ENCODE measurements around the gene DEFB121. TPM values are rescaled to one million over a fixed set of nuclear protein-coding genes. Genes with fewer than 3 reads are reported as not detected.

The DEFB121 gene
- polyA plus RNA-seq, 2 of the 4 experiments (the other 2 are of a cell fraction): not detected

GRCh38 chr20:31449511-31450414, 43.7 kb upstream of the DEFB121 start:
- WGBS (ENCODE audit: missing lambda C conversion rate): 38% methylated on average over 8 of the region's 8 CpGs
- H3K9me3 ChIP-seq: no peaks in the 10 kb centered on the region
- DNase-seq (ENCODE audit: low read depth in 1 of 2, low spot score in 1 of 2) (no peak), ATAC-seq (no peak), FAIRE-seq (no peak)
- no peak overlapping the region for H3K4me2 ChIP-seq
- no peak overlapping the region for H3K4me3 ChIP-seq
- ChIA-PET POLR2A (no interaction called here), CTCF (interaction anchor here (0.6 to 1.2 kb wide), 6 partner anchors 11 to 54 kb away, joined by 3 to 5 read pairs (median 4); no protein-coding TSS in a partner anchor)
- H3K27ac ChIP-seq: no peak overlapping the region
- H3K4me1 ChIP-seq: no peaks in the 10 kb centered on the region
- TF ChIP-seq RAD21 (conservative IDR thresholded peaks at IDR 0.05 in 1 of 2, IDR thresholded peaks at IDR 0.05 in 1 of 2): no peak
- no peak for TF ChIP-seq BHLHE40 (IDR thresholded peaks at IDR 0.05; ENCODE audit: low read depth, low read length)

- WGBS (ENCODE audit: missing lambda C conversion rate): 61% methylated on average over 12 of the region's 12 CpGs
- TF ChIP-seq PHF8 (IDR thresholded peaks at IDR 0.05; ENCODE audit: borderline replicate concordance, low read depth) (no peak), HES2 (IDR thresholded peaks at IDR 0.05) (no peak), CBX2 (IDR thresholded peaks at IDR 0.05; ENCODE audit: borderline replicate concordance, low read depth) (no peak), JUNB (IDR thresholded peaks at IDR 0.05) (no peak), NPAS2 (CRISPR knock-in tag; IDR thresholded peaks at IDR 0.05; ENCODE audit: borderline replicate concordance) (no peak), CBX8 (IDR thresholded peaks at IDR 0.05) (no peak), CHD4 (IDR thresholded peaks at IDR 0.05; ENCODE audit: borderline replicate concordance) (no peak), CEBPB (IDR thresholded peaks at IDR 0.05) (no peak), HDAC2 (IDR thresholded peaks at IDR 0.05) (no peak), CTCF (IDR thresholded peaks at IDR 0.05) (no peak), ZNF302 (CRISPR knock-in tag; IDR thresholded peaks at IDR 0.05) (no peak), PBX3 (IDR thresholded peaks at IDR 0.05) (no peak)
- no peaks in the 10 kb centered on the region for H3K4me1 ChIP-seq
- no peak overlapping the region for H3K4me3 ChIP-seq
- ChIA-PET CTCF (no interaction called here), POLR2A (no interaction called here)
- ATAC-seq (no peak), FAIRE-seq (no peak), DNase-seq (ENCODE audit: low read depth in 1 of 2, low spot score in 1 of 2) (no peak)
- no peak overlapping the region for H3K27ac ChIP-seq
- H3K9me3 ChIP-seq: no peaks in the 10 kb centered on the region
- no peak overlapping the region for H3K4me2 ChIP-seq
Observed at GRCh38 chr20:31446084-31446819, 40.2 kb upstream of the DEFB121 start.

GRCh38 chr20:31440012-31440659, 34.1 kb upstream of the DEFB121 start, which contains the start of gene DEFB123:
Gene DEFB123 (plus strand): TSS chr20:31440632. CDS start chr20:31440699, 67 bp downstream.
- H3K27ac ChIP-seq: no peak within 1 kb of the TSS
- WGBS (ENCODE audit: missing lambda C conversion rate): 57% methylated on average over 16 of the region's 16 CpGs
- DNase-seq (ENCODE audit: low read depth in 1 of 2, low spot score in 1 of 2) (no peak), ATAC-seq (peak; percentile 32 to 62; a peak in 3 of 6 replicates), FAIRE-seq (no peak)
- H3K4me3 ChIP-seq: no peak within 1 kb of the TSS
- POLR2A ChIA-PET: no interaction called here
- H3K4me2 ChIP-seq: no peak within 1 kb of the TSS
- H3K9me3 ChIP-seq: no peaks in the 10 kb centered on the region
- no peaks in the 10 kb centered on the region for H3K4me1 ChIP-seq
- TF ChIP-seq TFCP2L1 (CRISPR knock-in tag; IDR thresholded peaks at IDR 0.05) (no peak), RARB (CRISPR knock-in tag; IDR thresholded peaks at IDR 0.05) (no peak), USF2 (IDR thresholded peaks at IDR 0.05) (no peak), CTCF (IDR thresholded peaks at IDR 0.05) (peak; percentile 24; the same call in 2 of the 3 replicates), RNF2 (IDR thresholded peaks at IDR 0.05; ENCODE audit: borderline replicate concordance, low read depth) (no peak), CBX8 (IDR thresholded peaks at IDR 0.05) (no peak)
- CTCF ChIA-PET: interaction anchor here (0.6 to 1.5 kb wide), 5 partner anchors 8 to 171 kb away, joined by 3 to 4 read pairs (median 3); no protein-coding TSS in a partner anchor
